GM18868 (cell line): Measurements from ENCODE around the gene PLA2G10.
"Not testable (repeated sequence)": the region's sequence is repeated elsewhere in the genome, so short reads cannot be mapped to it uniquely, and the experiment has no call there.

ENCODE experiments used
- ATAC-seq: cut with Tn5 transposase; IDR thresholded peaks from one replicate; pipeline ENCODE4 v1.9.1; 2021; ENCODE audit warnings: mild to moderate bottlenecking, moderate library complexity; ENCODE audit not compliant: unreplicated experiment

The PLA2G10 gene

DNA sequence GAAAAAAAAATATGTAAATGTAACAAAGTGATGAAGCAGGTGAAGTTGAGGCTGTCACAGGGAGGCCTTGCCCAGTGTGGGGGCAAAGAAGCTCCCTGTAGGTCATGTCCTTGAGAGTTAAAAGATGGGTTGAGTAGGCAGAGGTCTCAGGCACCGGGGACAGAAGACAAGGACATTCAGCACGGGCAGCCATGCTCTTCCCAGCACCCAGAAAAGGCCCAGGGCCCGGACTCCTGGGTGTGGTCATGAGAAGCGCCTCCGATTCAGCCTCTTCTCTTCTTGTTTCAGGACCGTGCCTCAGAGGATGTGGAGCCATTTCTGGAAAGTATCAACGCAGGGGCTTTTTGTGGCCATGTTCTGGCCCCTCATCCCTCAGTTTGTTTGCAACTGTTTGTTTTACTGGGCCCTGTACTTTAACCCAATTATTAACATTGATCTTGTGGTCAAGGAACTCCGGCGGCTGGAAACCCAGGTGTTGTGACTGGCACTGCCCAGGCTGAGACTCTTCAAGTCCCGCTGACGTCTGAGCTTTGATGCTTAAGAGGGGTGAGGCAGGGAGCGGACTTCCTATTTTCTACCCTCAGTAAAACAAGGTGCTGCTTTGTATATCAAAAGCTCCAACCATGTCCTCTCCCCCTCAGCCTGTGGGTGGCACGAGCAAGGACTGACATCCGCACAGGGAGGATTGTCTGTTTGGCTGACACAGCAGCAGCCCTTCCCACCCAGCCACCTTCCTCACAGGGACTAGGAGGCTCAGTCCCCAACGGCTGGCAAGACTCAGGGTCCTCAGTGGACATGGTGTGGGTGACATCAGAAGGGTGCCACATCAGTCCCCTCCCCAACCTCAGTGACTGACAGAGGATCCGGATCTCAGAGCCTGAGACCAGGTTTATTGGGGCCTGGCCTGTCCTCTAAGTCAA, 26.5 kb downstream of the PLA2G10 start:
- no peak for ATAC-seq

DNA sequence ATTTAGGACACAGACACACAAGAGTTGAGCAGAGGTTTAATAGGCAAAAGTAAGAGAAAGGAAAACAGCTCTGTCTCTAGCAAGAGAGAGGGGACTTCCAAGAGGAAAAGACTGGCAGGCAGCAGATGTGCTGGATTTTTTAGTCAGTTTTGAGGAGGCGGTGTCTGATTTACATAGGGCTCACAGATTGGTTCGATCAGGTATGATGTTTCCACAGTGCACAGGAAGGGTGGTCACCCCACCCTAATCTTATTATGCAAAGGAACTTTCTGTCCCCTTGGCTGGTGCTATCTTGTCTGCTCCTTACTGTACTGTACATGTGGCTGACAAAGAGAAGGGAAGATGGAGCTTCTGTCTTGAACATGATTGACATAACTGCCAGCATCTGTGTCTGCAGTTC, 36.0 kb downstream of the PLA2G10 start:
- ATAC-seq: peak; percentile 52

DNA sequence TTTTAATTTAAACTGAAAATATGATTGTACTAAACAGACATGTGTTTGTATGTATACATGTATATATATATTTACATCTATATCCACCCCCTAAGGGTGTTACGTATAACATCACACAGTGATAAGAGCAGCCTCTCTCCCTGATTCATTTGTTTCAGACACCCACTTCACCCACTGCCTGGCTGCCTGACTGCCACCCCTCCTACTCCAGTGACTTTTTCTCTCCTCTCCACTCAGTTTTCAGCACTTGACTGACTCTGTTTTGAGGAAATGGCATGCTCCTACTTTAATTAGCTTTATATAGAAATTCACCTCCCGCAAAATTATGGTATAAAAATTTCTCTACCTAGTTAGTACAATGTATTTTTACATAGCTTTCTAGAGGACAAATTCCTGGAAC, 41.4 kb downstream of the PLA2G10 start:
- ATAC-seq: no peak

DNA sequence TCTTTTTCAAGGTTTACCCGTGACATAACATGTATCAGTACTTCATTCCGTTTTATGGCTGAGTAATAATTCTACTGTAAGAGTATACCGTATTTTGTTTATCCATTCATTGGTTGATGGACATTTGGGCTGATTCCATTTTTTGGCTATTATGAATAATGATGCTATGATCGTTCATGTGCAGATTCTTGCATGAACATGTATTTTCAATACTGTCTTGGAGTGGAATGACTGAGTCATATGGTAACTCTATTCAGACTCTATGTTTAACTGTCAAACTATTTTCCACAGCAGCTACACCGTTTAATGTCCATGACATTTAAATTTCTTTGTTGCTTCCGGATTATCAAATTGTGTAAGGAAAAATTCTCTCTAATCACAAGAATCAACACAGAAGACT, 43.5 kb downstream of the PLA2G10 start:
- no peak for ATAC-seq

DNA sequence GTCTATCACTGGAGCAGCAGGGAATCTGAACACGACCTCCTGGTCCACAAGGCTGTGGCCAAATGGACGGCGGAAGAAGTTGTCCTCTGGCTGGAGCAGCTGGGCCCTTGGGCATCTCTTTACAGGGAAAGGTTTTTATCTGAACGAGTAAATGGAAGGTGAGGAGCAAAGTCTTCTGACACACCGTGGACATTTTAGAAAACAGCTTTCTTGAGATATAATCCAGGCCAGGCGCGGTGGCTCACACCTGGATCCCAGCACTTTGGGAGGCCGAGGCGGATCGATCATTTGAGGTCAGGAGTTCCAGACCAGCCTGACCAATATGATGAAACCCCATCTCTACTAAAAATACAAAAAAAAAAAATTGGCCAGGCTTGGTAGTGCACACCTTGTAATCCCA, 44.3 kb downstream of the PLA2G10 start:
- no peak for ATAC-seq

DNA sequence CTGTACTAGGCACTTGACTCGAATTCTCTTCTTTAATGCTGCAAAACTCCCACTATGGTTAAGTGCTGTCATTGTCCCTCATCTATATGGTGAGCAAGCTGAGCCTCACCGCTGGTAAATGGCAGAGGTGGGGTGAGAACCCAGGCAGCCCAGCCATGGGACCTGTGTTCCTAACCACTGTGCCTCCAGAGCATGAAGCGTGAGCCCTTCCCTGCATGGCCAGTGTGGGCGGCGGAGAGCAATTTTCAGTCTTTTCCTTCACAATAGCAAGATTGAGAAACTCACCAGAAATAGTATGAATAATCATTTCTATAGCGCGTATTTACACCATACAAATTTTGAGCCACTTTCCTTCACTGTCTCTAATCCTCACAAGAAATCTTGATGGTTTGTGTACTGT, 52.2 kb downstream of the PLA2G10 start:
- no peak for ATAC-seq

DNA sequence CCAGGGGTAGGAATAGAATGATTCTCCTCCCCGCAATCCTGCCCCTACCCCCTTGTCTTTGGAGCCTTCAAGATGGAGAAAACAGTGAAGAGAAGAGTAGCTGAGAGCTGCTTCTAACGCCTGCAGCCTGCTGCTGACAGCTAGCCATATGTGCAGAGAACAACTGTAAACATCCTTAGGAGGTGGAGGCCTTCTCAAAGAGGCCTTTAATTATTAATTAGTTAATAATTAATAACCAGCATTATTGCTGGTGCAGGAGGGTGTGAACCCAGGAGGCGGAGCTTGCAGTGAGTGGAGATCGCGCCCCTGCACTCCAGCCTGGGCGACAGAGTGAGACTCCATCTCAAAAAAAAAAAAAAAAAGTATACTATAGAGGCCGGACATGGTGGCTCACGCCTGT, 52.9 kb downstream of the PLA2G10 start:
- ATAC-seq: no peak

DNA sequence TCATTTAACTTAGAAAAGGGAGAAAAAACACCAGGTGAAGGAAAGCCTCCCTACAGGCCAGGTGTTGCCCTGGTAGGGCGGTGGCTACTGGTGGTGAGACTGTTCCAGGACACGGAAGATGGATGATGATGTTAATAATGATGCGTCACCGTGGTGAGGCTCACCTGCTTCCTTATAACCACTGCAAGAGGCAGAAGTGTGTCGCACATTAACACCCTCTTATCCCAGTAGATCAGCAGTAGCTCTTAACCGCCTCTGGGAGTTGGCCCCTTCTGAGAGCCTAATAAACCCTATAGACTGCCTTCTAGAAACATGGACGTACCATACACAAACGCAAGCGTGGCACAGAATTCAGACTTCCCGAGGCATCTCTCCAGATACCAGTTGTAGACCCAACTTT, 53.6 kb downstream of the PLA2G10 start:
- ATAC-seq: no peak

DNA sequence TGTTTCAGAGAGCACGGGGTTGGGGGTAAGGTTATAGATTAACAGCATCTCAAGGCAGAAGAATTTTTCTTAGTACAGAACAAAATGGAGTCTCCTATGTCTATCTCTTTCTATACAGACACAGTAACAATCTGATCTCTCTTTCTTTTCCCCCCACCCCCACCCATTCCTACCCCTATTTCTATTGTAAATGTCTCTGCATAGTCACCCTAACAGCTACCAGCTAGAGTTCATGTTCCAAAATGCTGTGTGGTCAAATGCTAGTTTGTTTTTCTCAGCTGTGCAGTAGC, 57.2 kb downstream of the PLA2G10 start:
- ATAC-seq: not testable (repeated sequence)

DNA sequence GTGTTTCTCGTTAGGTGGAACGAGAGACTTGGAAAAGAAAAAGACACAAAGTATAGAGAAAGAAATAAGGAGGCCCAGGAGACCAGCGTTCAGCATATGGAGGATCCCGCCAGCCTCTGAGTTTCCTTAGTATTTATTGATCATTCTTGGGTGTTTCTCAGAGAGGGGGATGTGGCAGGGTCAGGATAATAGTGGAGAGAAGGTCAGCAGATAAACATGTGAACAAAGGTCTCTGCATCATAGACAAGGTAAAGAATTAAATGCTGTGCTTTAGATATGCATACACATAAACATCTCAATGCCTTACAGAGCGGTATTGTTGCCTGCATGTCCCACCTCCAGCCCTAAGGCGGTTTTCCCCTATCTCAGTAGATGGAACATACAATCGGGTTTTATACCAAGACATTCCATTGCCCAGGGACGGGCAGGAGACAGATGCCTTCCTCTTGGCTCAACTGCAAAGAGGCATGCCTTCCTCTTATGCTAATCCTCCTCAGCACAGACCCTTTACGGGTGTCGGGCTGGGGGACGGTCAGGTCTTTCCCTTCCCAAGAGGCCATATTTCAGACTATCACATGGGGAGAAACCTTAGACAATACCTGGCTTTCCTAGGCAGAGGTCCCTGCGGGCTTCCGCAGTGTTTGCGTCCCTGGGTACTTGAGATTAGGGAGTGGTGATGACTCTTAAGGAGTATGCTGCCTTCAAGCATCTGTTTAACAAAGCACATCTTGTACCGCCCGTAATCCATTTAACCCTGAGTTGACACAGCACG, 57.7 kb downstream of the PLA2G10 start:
- ATAC-seq: not testable (repeated sequence)

DNA sequence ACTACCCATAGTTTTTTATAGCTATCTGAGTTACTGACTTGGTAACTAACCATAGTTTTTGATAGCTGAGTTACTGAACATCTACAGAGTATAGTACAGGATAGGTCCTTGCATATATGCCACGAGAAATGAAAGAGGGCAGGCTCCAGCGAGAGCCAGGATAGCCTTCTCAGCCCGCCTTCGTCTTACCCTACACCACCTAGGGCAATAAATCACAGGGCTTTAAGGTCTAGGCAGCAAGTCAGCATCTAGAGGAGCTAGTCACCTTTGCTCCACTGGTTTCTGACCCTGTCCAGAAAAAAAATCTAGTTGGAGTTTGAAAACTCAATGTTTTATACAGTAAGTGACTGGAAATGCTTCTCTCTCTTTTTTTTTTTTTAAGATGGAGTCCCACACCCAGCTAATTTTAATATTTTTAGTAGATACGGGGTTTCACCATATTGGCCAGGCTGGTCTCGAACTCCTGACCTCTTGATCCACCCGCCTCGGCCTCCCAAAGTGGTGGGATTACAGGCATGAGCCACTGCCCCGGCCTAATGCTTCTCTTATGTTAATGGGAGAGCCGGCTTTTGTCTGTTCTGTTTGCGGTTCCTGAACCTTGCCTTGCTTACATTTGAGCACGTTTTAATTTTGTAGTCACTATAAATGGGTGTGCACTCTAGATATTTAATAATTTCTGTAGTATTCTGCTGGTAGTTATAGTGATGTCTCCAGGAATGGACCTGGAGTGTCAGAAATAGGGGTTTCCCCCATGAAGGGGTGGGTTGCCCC, 58.5 kb downstream of the PLA2G10 start:
- ATAC-seq: no peak

DNA sequence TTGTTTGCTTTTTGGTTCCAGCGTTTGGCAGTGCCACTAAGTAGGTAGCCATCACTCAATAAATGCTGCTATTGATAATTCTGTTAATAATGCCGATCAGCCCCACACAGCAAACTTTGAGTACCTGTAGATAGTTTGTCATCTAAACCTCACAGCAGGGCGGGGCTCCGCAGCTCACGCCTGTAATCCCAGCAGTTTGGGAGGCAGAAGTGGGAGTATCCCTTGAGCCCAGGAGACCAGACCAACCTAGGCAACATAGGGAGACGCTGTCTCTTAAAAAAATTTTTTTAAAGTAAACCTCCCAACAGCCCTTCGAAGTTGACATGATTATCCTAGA, 59.8 kb downstream of the PLA2G10 start:
- no peak for ATAC-seq

DNA sequence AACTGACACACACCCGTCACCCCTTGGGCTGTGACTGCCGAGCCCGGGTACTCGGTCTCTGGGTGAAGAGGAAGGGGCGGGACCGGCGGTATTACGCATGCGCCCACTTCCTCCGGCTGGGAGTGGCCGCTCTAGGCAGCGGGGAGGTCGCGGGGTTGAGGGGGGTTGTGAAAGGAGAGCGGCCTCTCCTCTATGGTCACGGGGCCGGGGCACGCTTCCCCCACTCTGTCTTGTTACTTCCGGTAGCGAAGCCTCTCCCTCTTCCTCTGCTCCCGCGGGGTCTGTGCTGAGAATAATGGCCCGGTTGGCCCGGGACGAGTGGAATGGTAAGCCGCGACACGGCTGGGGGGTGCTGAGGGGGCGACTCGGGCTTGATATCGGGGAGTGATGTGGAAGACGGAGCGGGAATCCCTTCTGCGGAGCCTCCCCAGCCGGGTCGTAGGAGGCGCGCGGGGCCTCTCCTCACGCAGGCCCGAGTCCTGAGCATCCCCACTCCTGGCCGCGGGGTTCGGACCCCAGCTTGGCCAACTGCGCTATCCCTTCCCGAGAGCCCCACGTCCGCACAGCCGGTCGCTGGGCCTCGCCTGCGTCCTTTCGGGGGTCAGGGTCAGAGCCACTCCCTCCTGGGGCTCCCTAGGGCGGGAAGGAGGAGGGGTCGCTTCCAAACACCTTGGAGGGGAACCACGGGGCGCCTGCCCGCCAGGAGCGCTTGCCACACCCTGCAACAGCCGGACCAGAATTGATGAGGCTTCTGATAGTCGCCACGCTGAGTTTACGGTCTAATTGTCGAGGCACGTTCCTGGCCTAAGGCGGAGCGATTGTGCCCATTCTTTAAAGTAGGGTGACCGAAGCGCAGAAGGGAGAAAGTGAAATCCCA, 61.2 kb downstream of the PLA2G10 start, which contains the start of gene BFAR:
TSS of gene BFAR (plus strand) at position 259 of the 877 bp plus-strand sequence. CDS start 11,396 bp downstream, outside the sequence.
- peak; percentile 78 for ATAC-seq

DNA sequence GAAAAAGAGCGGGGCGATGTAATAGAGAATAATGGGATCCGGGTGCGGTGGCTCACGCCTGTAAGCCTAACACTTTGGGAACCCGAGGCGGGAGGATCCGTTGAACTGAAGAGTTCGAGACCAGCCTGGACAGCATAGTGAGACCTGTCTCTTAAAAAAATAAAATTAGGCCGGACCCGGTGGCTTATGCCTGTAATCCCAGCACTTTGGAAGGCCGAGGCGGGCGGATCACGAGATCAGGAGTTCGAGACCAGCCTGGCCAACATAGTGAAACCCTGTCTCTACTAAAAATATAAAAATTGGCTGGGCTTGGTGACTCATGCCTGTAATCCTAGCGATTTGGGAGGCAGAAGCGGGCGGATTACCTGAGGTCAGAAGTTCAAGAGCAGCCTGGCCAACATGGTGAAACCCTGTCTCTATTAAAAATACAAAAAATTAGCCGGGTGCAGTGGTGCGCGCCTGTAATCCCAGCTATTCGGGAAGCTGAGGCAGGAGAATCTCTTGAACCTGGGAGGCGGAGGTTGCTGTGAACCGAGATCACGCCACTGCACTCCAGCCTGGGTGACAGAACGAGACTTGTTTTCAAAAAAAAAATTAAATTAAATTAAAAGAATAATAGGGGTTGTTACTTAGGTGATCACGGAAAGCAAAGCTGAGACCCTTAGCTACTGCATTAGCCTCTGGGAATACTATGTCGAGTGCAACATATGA, 63.3 kb downstream of the PLA2G10 start:
- not testable (repeated sequence) for ATAC-seq

DNA sequence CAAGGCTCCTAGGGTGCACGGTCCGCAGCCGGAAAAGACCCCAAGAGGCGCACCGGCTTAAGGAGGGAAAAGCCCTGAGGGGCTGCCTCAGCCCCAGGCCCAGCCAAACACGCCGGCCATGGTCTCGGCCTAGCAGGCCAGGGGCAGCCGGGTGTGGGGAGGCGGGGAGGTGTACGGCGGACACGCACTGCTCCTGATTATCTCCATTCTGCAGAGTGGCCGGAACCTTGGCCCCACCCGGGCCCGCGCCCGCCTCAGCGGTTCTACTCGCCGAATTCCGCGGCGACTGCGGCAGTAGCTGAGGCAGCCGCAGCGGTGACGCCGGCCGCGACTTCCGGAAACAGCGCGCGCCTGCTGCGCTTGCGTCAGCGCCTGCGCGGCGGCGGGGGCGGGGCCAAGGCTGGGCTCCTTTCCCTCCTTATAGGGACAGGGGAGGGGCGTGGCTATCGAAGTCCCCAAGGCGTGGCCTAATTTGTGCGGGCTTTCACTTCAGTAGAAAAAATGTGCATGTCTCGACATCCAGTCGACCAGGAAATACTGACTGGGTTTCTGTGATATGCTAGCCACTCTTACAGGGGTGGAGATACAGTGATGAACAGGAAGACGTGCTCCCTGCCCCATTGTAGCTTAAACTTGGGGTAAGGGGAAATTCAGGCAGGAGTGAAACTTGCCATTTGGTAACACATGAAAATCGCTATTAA, 64.0 kb downstream of the PLA2G10 start, which contains the start of gene PARN:
TSS of gene PARN (minus strand) at position 342 of the 701 bp plus-strand sequence. CDS start at position 207, 135 bp downstream.
- ATAC-seq: peak; percentile 52

DNA sequence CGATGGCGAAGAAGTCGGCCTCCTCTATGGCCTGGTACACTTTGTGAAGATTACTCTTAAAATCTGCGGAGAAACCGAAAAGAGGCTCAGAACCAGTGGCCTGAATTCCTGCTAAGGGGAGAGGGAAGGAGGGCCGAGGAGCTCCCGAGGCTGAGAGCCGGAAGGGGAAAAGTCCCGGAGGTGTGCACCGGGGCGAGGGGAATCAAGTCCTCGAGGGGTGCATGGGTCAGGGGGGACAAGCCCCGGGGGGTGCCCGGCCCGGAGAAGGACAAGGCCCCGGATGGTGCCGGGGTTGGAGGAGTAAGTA, 64.5 kb downstream of the PLA2G10 start:
- ATAC-seq: no peak

DNA sequence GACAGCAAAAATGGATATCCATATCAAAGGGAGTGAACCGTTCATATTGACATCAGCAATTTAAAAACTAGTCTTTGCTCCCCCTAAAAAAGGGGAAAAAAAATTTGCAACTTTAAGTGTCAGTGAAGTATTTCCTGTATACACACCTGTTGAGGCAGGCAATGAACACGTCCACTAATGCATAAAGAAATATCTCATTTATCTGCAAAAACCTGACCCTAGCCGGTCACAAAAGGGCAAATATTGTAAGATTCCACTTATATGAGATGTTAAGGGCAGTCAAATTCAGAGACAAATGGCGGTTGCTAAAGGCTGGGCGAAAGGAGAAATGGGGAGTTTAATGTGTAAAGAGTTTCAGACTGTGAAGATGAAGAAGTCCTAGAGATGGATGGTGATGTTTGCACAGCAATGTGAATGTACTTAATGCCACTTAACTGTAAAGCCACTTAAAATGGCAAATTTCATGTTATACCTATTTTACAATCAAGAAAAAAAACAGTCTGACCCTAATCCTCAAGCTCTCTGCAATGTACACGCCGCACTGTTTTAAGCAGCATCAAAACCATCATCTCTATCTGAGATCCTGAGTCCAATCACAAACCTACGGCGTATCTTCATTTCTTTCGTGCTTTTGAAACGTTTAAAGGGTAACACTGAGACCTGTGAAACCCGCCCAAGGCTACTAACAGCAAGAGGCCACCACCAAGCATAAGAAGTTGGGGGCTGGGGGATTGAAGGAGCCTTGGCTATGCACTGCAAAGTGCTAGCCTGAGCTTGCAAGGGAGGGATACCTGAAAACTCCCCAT, 65.1 kb downstream of the PLA2G10 start:
- no peak for ATAC-seq

DNA sequence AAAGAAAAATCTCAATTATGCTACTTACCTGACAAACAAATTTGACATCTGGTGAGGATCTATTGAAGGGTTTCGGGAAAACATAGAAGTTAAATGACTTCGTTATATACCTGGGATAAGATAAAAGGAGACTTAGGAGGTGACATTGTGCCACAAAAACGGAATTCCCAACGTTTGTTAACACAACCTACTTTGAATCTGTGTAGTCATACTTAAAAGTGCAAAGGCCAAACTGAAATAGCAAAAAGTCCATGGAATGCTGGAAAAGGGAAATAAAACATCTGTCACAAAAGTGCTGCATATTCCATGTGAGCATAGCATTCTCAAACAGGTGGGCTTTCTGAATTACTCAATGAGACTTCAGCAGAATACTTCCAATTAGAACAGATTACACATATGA, 67.0 kb downstream of the PLA2G10 start:
- ATAC-seq: no peak
